GM18907 (cell line): ENCODE results near the gene MEPE.

Experiments used
- ATAC-seq: cut with Tn5 transposase; IDR thresholded peaks from one replicate; pipeline ENCODE4 v1.9.1; 2021; ENCODE audit warnings: mild to moderate bottlenecking, moderate library complexity; ENCODE audit not compliant: unreplicated experiment

The MEPE gene

GRCh38 chr4:87839592-87839946 is 6.8 kb downstream of the MEPE start:
- ATAC-seq: no peak

DNA sequence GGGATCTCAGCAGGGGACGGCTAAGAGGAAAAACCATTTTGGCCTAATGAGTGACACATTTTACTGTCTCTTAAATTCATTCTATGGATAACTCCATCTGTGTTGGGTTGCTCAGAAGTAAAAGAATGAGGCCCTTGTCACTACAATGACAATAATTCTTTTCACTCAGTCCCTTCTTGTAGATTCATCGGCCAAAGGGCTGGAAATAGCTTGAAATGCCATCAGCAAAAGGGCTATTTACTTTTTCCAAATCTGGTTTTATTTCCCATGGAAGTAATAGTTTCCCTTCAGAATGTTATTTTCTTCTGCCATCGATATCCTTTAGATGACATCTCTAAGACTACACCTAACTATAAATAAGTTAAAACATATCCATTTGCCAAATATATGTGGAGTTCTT is 7.4 kb downstream of the MEPE start:
- ATAC-seq: no peak

GRCh38 chr4:87843936-87844335 is 11.2 kb downstream of the MEPE start:
- ATAC-seq: no peak

DNA sequence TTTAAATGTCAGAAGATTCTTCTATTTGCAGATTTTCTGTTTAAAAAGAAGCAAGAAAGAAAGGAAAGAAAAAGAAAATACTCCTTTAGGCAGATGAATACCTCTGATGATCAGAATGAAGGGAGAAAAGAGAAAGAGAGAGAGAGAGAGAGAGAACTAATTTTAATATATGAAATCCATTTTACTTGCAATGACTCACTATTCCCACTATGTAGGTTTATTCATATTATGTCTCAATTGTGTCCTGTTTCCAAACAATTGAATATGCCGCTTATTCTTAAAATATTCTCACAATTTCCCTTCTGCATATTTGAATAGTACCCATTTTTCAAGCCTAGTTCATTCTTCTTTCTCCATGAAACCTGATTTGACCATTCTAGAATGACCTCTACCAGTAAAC is 11.7 kb downstream of the MEPE start:
- no peak for ATAC-seq

DNA sequence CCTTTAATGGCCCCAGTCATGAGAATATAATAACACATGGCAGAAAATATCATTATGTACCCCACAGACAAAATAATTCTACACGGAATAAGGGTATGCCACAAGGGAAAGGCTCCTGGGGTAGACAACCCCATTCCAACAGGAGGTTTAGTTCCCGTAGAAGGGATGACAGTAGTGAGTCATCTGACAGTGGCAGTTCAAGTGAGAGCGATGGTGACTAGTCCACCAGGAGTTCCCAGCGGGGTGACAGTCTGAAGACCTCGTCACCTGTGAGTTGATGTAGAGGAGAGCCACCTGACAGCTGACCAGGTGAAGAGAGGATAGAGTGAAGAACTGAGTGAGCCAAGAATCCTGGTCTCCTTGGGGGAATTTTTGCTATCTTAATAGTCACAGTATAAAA is 13.5 kb downstream of the MEPE start:
- ATAC-seq: no peak

- peak; percentile 95 for ATAC-seq
Observed at GRCh38 chr4:87848622-87849351, 16.0 kb downstream of the MEPE start.

- ATAC-seq: no peak
Observed at GRCh38 chr4:87849612-87850011, 16.8 kb downstream of the MEPE start.

- no peak for ATAC-seq
Observed at GRCh38 chr4:87851332-87851731, 18.6 kb downstream of the MEPE start.

GRCh38 chr4:87851953-87852352 is 19.2 kb downstream of the MEPE start:
- no peak for ATAC-seq

- ATAC-seq: no peak
Observed at GRCh38 chr4:87853108-87853507, 20.3 kb downstream of the MEPE start.

GRCh38 chr4:87853891-87854290 is 21.1 kb downstream of the MEPE start:
- no peak for ATAC-seq

GRCh38 chr4:87855559-87855958 is 22.8 kb downstream of the MEPE start:
- no peak for ATAC-seq

DNA sequence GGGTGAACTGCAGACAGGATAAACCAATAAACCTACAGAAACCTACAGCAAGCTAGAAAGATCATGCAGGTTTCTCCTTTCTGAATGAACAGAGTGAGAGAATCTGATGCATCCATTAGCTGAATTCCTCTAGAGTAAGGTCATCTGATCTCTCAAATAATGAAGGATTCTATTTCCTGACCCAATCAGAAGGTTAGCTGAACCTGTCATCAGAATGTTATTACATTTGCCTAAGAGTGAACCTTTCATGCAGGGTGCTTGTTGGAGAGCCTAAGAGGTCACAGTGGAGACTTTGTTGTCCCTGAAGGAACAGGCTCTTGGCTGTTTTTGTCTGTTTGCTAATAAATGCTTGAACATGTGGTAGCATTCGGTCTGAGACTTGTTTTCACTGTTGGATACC is 24.0 kb downstream of the MEPE start:
- no peak for ATAC-seq

DNA sequence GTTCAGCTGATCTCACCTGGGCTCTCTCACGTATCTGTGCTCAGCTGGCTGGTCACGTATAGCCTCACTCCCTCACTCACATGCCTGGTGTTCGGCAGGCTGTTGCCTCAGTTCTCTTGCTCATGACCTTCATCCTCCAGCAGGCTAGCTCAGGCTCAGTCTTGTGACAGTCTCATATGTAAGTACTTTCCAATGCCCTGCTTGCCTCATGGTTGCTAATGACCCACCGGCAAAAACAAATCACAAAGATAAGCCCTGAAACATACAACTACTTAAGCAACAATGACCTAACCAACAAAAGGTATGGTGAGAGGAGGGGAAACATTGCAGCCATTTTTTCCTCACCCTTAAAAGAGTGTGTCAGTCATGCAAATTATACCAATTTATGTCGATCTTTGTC is 25.0 kb downstream of the MEPE start:
- ATAC-seq: no peak

DNA sequence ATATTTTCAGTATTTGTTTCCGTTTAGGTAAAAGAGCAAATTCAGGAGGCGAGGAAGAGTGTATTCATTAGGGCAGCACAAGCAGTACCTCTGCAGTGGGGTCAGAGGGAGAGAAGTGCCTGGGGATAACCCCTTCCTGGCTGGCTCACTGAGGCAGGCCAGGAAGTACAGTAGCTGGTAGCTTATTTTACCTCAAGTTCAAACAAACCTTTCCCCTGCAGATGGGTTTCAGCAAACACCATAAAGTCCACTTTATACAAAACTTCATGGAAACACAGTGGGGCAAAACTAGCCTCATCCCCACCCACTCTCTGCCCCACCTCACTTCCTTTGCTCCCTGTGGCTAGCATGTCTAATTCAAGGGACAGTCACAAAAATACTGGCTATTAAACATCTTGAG is 29.5 kb downstream of the MEPE start:
- ATAC-seq: no peak

GRCh38 chr4:87863486-87863885 is 30.7 kb downstream of the MEPE start:
- ATAC-seq: no peak

DNA sequence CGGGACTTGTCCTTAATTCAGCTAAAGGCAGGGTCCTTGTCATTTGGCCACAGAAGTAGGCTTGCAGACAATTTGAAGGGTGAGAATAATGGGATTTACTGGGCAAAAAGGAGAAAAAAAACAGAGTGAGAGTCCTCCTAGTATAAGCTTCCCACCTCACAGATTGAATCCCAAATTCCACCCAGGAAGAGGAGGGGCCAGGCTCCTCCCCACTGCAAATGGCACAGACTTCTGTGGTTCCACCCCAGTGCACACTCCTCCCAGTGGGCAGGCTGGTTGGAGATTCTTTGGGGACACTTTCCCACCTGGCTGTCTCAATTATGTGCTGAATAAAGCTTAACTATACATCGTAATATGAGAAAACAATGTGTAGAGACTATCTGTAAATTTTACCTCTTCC is 31.6 kb downstream of the MEPE start:
- no peak for ATAC-seq

DNA sequence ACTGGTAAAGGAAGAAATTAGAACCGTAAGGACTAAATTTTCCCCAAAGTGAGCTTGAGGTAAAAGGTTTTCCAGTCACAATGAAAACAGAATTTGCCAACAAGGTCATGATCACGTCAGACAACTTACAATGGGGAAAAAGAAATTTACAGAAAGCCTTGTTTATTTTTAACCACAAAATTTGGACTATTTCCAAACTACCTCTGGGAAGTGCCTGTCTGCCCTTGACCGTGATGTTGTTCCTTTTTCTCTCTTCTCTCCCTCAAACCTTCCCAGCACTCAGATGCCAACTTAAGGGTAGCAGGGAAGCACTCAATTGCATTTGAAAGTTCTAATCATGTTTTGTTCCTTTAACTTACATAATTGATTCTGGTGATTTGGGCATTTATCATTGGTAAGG is 32.5 kb downstream of the MEPE start:
- ATAC-seq: no peak

DNA sequence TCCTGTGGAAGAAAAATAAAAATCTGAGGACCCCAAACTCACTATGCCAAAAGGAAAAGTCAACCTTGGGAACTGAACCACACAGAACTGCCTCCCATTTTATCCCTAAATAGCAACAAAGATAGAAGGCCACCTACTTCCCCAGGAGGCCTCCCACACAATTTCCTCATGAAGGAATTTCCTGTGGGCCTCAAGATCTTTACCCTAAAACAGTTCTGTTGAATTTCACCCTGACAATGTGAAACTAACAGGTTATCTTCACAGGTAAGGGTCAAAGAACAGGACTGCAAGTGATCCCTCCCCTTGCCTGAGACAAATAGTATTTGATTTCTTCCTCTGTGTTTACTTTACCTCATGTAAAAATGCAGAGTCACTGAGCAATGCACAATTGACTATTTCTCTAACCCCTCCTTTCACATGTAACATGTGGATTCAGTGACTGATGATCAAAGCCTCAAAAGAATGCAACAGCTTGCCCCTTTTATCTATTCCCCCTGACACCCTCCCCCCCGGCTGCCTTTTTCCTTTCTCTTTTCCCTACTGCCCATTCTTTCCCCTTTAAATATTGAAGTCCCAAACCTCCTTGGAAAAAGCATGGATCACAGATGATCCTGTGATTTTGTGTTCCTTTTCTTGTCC is 33.3 kb downstream of the MEPE start:
- no peak for ATAC-seq

GRCh38 chr4:87868522-87868921 is 35.8 kb downstream of the MEPE start:
- ATAC-seq: no peak

- no peak for ATAC-seq
Observed at GRCh38 chr4:87872028-87872427, 39.3 kb downstream of the MEPE start.

GRCh38 chr4:87875191-87875590 is 42.4 kb downstream of the MEPE start:
- ATAC-seq: no peak

DNA sequence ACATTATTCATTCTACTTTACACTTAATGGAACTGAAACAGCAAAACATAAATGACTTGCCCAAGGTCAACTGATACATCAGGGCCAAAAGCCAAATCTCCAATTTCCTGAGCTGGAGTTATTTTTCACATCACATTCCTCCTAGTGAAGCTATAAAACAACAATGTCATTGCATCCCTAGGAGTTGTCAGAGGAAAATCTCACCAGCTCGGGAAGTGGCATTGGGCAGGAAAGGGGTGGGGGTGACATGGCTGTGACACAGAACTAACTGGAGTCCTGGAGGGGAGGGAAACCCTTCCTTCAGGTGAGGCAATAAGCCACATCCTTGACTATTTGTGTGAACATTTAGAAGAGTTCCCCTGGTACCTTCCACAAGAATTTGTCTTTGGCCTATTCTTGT is 47.3 kb downstream of the MEPE start:
- no peak for ATAC-seq
